Measurements from ENCODE around the gene TANC1. TPM values are rescaled to one million over a fixed set of nuclear protein-coding genes. Genes with fewer than 3 reads are reported as not detected.
"Not testable (repeated sequence)": the region's sequence is repeated elsewhere in the genome, so short reads cannot be mapped to it uniquely, and the experiment has no call there.

The TANC1 gene
- total RNA-seq, 1 experiment from 2014 or later = 2.5 TPM

- H3K27me3 Mint-ChIP-seq (ENCODE audit: low read depth); H4K5ac ChIP-seq (ENCODE audit: insufficient read length, low read depth, low read length); H3K14ac ChIP-seq (ENCODE audit: insufficient read depth, low read length); H3K79me1 ChIP-seq (ENCODE audit: insufficient read depth, low read depth, low read length, poor library complexity, severe bottlenecking); H3K27ac ChIP-seq (ENCODE audit: insufficient read length, low read depth, low read length); H3K79me2 ChIP-seq (ENCODE audit: insufficient read depth, low read length); H3K18ac ChIP-seq (ENCODE audit: insufficient read length, low read depth, low read length); H3K27me3 ChIP-seq (ENCODE audit: insufficient read depth, low read length); H3K23me2 ChIP-seq (ENCODE audit: insufficient read length, low read depth, low read length, poor library complexity, severe bottlenecking); H3K4me3 Mint-ChIP-seq; H2BK120ac ChIP-seq (ENCODE audit: low read depth, low read length, poor library complexity, severe bottlenecking); H3K4ac ChIP-seq (ENCODE audit: low read depth, low read length); H4K91ac ChIP-seq (ENCODE audit: insufficient read length, low read depth, low read length); H4K8ac ChIP-seq (replicated peaks; ENCODE audit: insufficient read length, low read depth, low read length); DNase-seq; H3K9me3 ChIP-seq (ENCODE audit: control insufficient read depth, low read depth, low read length); H2AFZ ChIP-seq (ENCODE audit: low read length); H3K9ac ChIP-seq (ENCODE audit: extremely low read depth, insufficient read length, low read length); H3K4me2 ChIP-seq (ENCODE audit: insufficient read depth, insufficient read length, low read length); H4K20me1 ChIP-seq (ENCODE audit: control insufficient read depth, insufficient read depth, insufficient read length); H2BK12ac ChIP-seq (ENCODE audit: insufficient read length, low read depth, low read length); H3K27ac Mint-ChIP-seq; H2BK5ac ChIP-seq (ENCODE audit: insufficient read length, low read length); H3K4me1 ChIP-seq (ENCODE audit: insufficient read depth, low read length); H3K23ac ChIP-seq (ENCODE audit: insufficient read length, low read depth, low read length); H2BK20ac ChIP-seq (ENCODE audit: low read depth, low read length, poor library complexity, severe bottlenecking); H3T11ph ChIP-seq (ENCODE audit: low read length); H2AK5ac ChIP-seq (ENCODE audit: insufficient read length, low read length); H2BK15ac ChIP-seq (ENCODE audit: low read depth, low read length); H3K4me1 Mint-ChIP-seq; H3K56ac ChIP-seq (ENCODE audit: insufficient read length, low read depth, low read length): not testable (repeated sequence)
- H3K36me3 Mint-ChIP-seq (ENCODE audit: insufficient read depth in 1 of 3, low read depth in 3 of 3) = peaks cover 16 to 37% (median 25%) of the 10 kb centered on the region in 3 experiments
- peaks cover 38 to 44% of the 10 kb centered on the region in 2 experiments for H3K9me3 Mint-ChIP-seq
- no CpG with 5 or more reads among the region's 11 CpGs for WGBS (ENCODE audit: extremely low coverage, insufficient read length, low lambda C conversion rate)
Observed at GRCh38 chr2:159041328-159041727, 72.9 kb downstream of the TANC1 start.
